HG02588 (cell line): ENCODE data around the gene SFXN2.
"Not testable (repeated sequence)": the region's sequence is repeated elsewhere in the genome, so short reads cannot be mapped to it uniquely, and the experiment has no call there.

Source experiments
- ATAC-seq: cut with Tn5 transposase; IDR thresholded peaks from one replicate; pipeline ENCODE4 v1.9.1; 2021; ENCODE audit warnings: mild to moderate bottlenecking, moderate library complexity; ENCODE audit not compliant: unreplicated experiment

SFXN2 gene

GRCh38 chr10:102752266-102752930, 38.0 kb downstream of the SFXN2 start:
- ATAC-seq, result no peak

- ATAC-seq, result no peak
Measured at GRCh38 chr10:102752934-102753664, 38.7 kb downstream of the SFXN2 start.

- no peak for ATAC-seq
Measured at GRCh38 chr10:102753718-102754117, 39.3 kb downstream of the SFXN2 start.

GRCh38 chr10:102757323-102757722, 42.9 kb downstream of the SFXN2 start:
- ATAC-seq, result no peak

- ATAC-seq, result no peak
Measured at GRCh38 chr10:102758240-102758932, 44.0 kb downstream of the SFXN2 start.

- ATAC-seq, result not testable (repeated sequence)
Measured at GRCh38 chr10:102758933-102759262, 44.5 kb downstream of the SFXN2 start.

- ATAC-seq, result no peak
Measured at GRCh38 chr10:102759497-102760210, 45.2 kb downstream of the SFXN2 start.

GRCh38 chr10:102761981-102762380, 47.5 kb downstream of the SFXN2 start:
- ATAC-seq, result no peak

GRCh38 chr10:102762401-102763015, 48.1 kb downstream of the SFXN2 start:
- ATAC-seq, result no peak

GRCh38 chr10:102763037-102763607, 48.7 kb downstream of the SFXN2 start:
- no peak for ATAC-seq

GRCh38 chr10:102764470-102765161, 50.2 kb downstream of the SFXN2 start:
- no peak for ATAC-seq

GRCh38 chr10:102765336-102765735, 50.9 kb downstream of the SFXN2 start:
- ATAC-seq, result no peak

- ATAC-seq, result no peak
Measured at GRCh38 chr10:102767428-102768160, 53.2 kb downstream of the SFXN2 start.

GRCh38 chr10:102769375-102770107, 55.1 kb downstream of the SFXN2 start:
- no peak for ATAC-seq

GRCh38 chr10:102770108-102770482, 55.7 kb downstream of the SFXN2 start:
- ATAC-seq, result no peak

- ATAC-seq, result no peak
Measured at GRCh38 chr10:102770792-102771191, 56.4 kb downstream of the SFXN2 start.

GRCh38 chr10:102773320-102773719, 58.9 kb downstream of the SFXN2 start:
- ATAC-seq, result no peak

GRCh38 chr10:102773986-102774385, 59.5 kb downstream of the SFXN2 start:
- no peak for ATAC-seq
